NCI-H187 (cell line): ENCODE data around the gene GMDS.
"Not testable (repeated sequence)": the region's sequence is repeated elsewhere in the genome, so short reads cannot be mapped to it uniquely, and the experiment has no call there.

Source experiments
- DNase-seq, 2 experiments: peaks; one replicate each; lab custom pipeline; 2025; lab: John Stamatoyannopoulos, UW

Gene GMDS

GRCh38 chr6:1679688-1680068, 565.7 kb downstream of the GMDS start:
- DNase-seq: no peak

- DNase-seq: no peak
These were observed 566.2 kb downstream of the GMDS start for GRCh38 chr6:1679031-1679687.

- DNase-seq: no peak
These were observed 567.2 kb downstream of the GMDS start for GRCh38 chr6:1678201-1678600.

- no peak for DNase-seq
These were observed 573.0 kb downstream of the GMDS start for GRCh38 chr6:1672379-1672778.

- DNase-seq: no peak
These were observed 574.5 kb downstream of the GMDS start for GRCh38 chr6:1670711-1671462.

- DNase-seq: no peak
These were observed 575.4 kb downstream of the GMDS start for GRCh38 chr6:1669996-1670395.

- not testable (repeated sequence) for DNase-seq
These were observed 576.9 kb downstream of the GMDS start for GRCh38 chr6:1668456-1668855.

GRCh38 chr6:1667805-1668175, 577.6 kb downstream of the GMDS start:
- no peak for DNase-seq

- DNase-seq: no peak
These were observed 578.2 kb downstream of the GMDS start for GRCh38 chr6:1667012-1667804.

GRCh38 chr6:1665214-1665613, 580.2 kb downstream of the GMDS start:
- no peak for DNase-seq

GRCh38 chr6:1664329-1664728, 581.1 kb downstream of the GMDS start:
- no peak for DNase-seq

GRCh38 chr6:1663511-1663910, 581.9 kb downstream of the GMDS start:
- DNase-seq: no peak

GRCh38 chr6:1662534-1662933, 582.9 kb downstream of the GMDS start:
- no peak for DNase-seq

- no peak for DNase-seq
These were observed 585.6 kb downstream of the GMDS start for GRCh38 chr6:1659816-1660215.

GRCh38 chr6:1658212-1659005, 587.0 kb downstream of the GMDS start:
- DNase-seq: no peak

- no peak for DNase-seq
These were observed 587.6 kb downstream of the GMDS start for GRCh38 chr6:1657771-1658165.

- no peak for DNase-seq
These were observed 588.2 kb downstream of the GMDS start for GRCh38 chr6:1657116-1657770.

GRCh38 chr6:1654054-1654453, 591.4 kb downstream of the GMDS start:
- DNase-seq: no peak

- DNase-seq: no peak
These were observed 592.6 kb downstream of the GMDS start for GRCh38 chr6:1652842-1653241.

- DNase-seq: no peak
These were observed 594.0 kb downstream of the GMDS start for GRCh38 chr6:1651362-1651761.

GRCh38 chr6:1645466-1646185, 599.8 kb downstream of the GMDS start:
- no peak for DNase-seq
